BE2C (cell line): ENCODE data around the gene OSBPL2.

Experiments
- DNase-seq: peaks from one replicate; pipeline ENCODE4 v3.0.0-alpha.2; 2020
- H3K27me3 ChIP-seq: fragments of 250-450 bp; sonication (Bioruptor Pico); 2 replicates; pipeline ENCODE4 v1.5.1; 2020; ENCODE audit warnings: mild to moderate bottlenecking
- H3K36me3 ChIP-seq: fragments of 250-450 bp; sonication (Bioruptor Pico); 2 replicates; pipeline ENCODE4 v1.5.1; 2020; ENCODE audit warnings: mild to moderate bottlenecking
- H3K4me1 ChIP-seq: fragments of 250-450 bp; sonication (Bioruptor Pico); 2 replicates; pipeline ENCODE4 v1.5.1; 2020
- H3K4me3 ChIP-seq: 2 replicates; pipeline ENCODE4 v1.5.1; 2011; ENCODE audit warnings: low read depth, low read length
- H3K9me3 ChIP-seq: fragments of 250-450 bp; sonication (Bioruptor Pico); 2 replicates; pipeline ENCODE4 v1.5.1; 2020
- TF ChIP-seq, protein P1 (sequence below): IDR thresholded peaks from 2 replicates; pipeline ENCODE4 v1.5.1; 2012; ENCODE audit warnings: mild to moderate bottlenecking, low read depth, low read length

The OSBPL2 gene

DNA sequence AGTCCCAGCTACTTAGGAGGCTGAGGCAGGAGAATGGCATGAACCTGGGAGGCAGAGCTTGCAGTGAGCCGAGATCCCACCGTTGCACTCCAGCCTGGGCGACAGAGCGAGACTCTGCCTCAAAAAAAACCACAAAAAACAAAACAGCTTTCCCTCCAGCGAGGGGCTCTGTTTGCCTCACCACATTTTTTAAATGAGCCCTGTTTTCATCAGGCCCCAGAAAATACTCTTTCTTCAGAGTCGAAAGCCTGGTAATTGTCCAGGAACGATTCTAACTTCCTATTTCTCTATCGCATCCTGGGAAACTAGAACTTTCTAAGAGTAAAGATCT is 43.3 kb upstream of the OSBPL2 start:
- no peak for DNase-seq
- Histone ChIP-seq H3K36me3 (peaks cover 53% of the 10 kb centered on the region), H3K27me3 (no peaks in the 10 kb centered on the region), H3K9me3 (no peaks in the 10 kb centered on the region), H3K4me1 (no peaks in the 10 kb centered on the region), H3K4me3 (no peak overlapping the region)
- TF ChIP-seq, protein P1, sequence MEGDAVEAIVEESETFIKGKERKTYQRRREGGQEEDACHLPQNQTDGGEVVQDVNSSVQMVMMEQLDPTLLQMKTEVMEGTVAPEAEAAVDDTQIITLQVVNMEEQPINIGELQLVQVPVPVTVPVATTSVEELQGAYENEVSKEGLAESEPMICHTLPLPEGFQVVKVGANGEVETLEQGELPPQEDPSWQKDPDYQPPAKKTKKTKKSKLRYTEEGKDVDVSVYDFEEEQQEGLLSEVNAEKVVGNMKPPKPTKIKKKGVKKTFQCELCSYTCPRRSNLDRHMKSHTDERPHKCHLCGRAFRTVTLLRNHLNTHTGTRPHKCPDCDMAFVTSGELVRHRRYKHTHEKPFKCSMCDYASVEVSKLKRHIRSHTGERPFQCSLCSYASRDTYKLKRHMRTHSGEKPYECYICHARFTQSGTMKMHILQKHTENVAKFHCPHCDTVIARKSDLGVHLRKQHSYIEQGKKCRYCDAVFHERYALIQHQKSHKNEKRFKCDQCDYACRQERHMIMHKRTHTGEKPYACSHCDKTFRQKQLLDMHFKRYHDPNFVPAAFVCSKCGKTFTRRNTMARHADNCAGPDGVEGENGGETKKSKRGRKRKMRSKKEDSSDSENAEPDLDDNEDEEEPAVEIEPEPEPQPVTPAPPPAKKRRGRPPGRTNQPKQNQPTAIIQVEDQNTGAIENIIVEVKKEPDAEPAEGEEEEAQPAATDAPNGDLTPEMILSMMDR = no peak

DNA sequence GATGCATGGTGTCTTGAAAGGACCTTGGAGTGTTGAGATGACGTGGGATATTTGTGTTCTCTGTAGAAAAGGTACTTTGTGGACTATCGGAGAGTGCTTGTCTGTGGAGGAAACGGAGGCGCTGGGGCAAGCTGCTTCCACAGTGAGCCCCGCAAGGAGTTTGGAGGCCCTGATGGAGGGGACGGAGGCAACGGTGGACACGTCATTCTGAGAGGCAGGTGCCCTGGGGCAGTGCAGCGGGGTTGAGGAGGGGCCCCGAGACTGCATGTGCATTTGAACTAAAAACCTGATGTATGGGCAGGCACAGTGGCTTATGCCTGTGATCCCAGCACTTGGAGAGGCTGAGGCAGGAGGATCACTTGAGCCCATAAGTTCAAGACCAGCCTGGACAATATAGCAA is 42.6 kb upstream of the OSBPL2 start:
- peaks cover 56% of the 10 kb centered on the region for H3K36me3 ChIP-seq
- no peaks in the 10 kb centered on the region for H3K4me1 ChIP-seq
- DNase-seq = no peak
- TF ChIP-seq, protein P1 = no peak
- no peak overlapping the region for H3K4me3 ChIP-seq
- no peaks in the 10 kb centered on the region for H3K9me3 ChIP-seq
- no peaks in the 10 kb centered on the region for H3K27me3 ChIP-seq

DNA sequence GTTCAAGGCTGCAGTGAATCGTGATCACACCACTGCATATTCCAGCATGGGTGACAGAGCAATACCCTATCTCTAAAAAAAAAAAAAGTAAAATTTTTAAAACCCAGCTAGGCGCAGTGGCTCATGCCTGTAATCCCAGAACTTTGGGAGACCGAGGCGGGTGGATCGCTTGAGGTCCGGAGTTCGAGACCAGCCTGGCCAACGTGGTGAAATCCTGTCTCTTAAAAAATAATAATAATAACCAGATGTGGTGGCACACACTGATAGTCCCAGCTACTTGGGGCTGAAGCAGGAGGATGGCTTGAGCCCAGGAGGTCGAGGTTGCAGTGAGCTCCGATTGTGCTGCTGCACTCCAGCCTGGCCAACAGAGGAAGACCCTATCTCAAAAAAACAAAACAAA is 42.0 kb upstream of the OSBPL2 start:
- Histone ChIP-seq H3K36me3 (peaks cover 61% of the 10 kb centered on the region), H3K4me3 (no peak overlapping the region), H3K9me3 (no peaks in the 10 kb centered on the region), H3K4me1 (peaks cover 1% of the 10 kb centered on the region), H3K27me3 (no peaks in the 10 kb centered on the region)
- TF ChIP-seq, protein P1 = no peak
- DNase-seq = no peak

DNA sequence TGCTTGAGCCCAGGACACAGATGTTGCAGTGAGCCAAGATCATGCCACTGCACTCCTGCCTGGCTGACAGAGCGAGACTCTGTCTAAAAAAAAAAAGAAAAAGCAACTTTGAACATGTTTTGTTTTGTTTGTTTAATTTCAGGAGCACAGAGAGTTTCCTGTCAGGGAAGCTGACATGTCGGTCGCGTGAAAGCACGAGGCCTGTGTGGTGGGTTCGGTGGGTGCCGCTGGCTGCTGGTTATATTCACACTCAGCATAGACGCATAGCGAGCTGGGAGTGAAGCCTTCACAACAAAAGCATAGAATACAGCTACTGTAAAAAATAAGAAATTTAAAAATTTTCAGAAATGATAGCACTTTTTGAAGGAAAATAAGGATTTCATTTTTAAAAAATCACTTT is 41.0 kb upstream of the OSBPL2 start:
- Histone ChIP-seq H3K4me3 (no peak overlapping the region), H3K36me3 (peaks cover 66% of the 10 kb centered on the region), H3K9me3 (no peaks in the 10 kb centered on the region), H3K4me1 (peaks cover 12% of the 10 kb centered on the region), H3K27me3 (no peaks in the 10 kb centered on the region)
- TF ChIP-seq, protein P1 = no peak
- no peak for DNase-seq

DNA sequence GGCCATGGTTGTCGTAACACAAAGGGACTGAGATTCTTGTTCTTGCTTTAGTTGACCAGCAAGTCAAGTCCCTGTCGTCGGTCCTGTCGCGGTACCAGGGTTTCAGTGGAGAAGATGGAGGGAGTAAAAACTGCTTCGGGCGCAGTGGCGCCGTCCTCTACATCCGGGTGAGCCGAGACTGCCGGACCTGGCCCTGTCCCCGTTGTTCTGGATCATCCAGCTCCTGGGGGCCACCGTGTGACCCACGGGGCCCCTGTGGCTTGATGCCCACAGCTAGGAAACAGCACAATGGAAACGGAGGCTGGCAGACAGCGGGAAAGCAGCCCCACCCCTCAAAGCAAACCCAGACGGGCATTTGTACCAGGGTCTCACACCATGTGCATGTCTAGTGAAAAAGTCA is 40.5 kb upstream of the OSBPL2 start:
- Histone ChIP-seq H3K9me3 (no peaks in the 10 kb centered on the region), H3K4me1 (peaks cover 12% of the 10 kb centered on the region), H3K27me3 (no peaks in the 10 kb centered on the region), H3K4me3 (no peak overlapping the region), H3K36me3 (peaks cover 68% of the 10 kb centered on the region)
- no peak for DNase-seq
- TF ChIP-seq, protein P1 = no peak

DNA sequence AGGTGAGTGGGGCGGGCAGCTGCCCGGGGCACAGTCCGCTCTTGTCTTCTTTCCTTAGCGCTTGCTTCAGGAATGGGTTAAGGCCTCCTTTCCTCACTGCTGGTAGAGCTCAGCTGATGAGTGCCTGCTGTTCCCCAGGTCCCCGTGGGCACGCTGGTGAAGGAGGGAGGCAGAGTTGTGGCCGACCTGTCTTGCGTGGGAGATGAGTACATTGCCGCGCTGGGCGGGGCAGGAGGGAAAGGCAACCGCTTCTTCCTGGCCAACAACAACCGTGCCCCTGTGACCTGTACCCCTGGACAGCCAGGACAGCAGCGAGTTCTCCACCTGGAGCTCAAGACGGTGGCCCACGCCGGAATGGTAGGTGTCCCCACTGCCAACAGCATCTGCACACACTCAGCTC is 39.8 kb upstream of the OSBPL2 start:
- Histone ChIP-seq H3K4me1 (peaks cover 17% of the 10 kb centered on the region), H3K36me3 (peaks cover 67% of the 10 kb centered on the region)

More for the DNA sequence above, 39.8 kb upstream of the OSBPL2 start:
- H3K9me3 ChIP-seq = no peaks in the 10 kb centered on the region
- H3K27me3 ChIP-seq = no peaks in the 10 kb centered on the region
- no peak overlapping the region for H3K4me3 ChIP-seq
- no peak for DNase-seq
- TF ChIP-seq, protein P1 = no peak
